GM21390 (cell line): ENCODE data around the gene TXLNG.

ENCODE experiments used
- ATAC-seq: cut with Tn5 transposase; IDR thresholded peaks from one replicate; pipeline ENCODE4 v1.9.1; 2021; ENCODE audit not compliant: unreplicated experiment

The TXLNG gene

GRCh38 chrX:16785247-16786138 is 773 bp upstream of the TXLNG start:
- no peak for ATAC-seq

- ATAC-seq, result peak; percentile 18
Observed at GRCh38 chrX:16786791-16787735, 797 bp downstream of the TXLNG start.

- ATAC-seq, result no peak
Observed at GRCh38 chrX:16788477-16788876, 2.2 kb downstream of the TXLNG start.

GRCh38 chrX:16796298-16796697 is 10.0 kb downstream of the TXLNG start:
- no peak for ATAC-seq

GRCh38 chrX:16797358-16797757 is 11.1 kb downstream of the TXLNG start:
- ATAC-seq, result no peak

GRCh38 chrX:16797841-16798240 is 11.6 kb downstream of the TXLNG start:
- ATAC-seq, result no peak

GRCh38 chrX:16804923-16805464 is 18.7 kb downstream of the TXLNG start:
- ATAC-seq, result peak; percentile 75

- ATAC-seq, result no peak
Observed at GRCh38 chrX:16807548-16807947, 21.3 kb downstream of the TXLNG start.

GRCh38 chrX:16807976-16808542 is 21.8 kb downstream of the TXLNG start:
- ATAC-seq, result no peak

GRCh38 chrX:16814597-16814996 is 28.3 kb downstream of the TXLNG start:
- ATAC-seq, result no peak

- ATAC-seq, result no peak
Observed at GRCh38 chrX:16819634-16820033, 33.4 kb downstream of the TXLNG start.

- ATAC-seq, result no peak
Observed at GRCh38 chrX:16822723-16823122, 36.5 kb downstream of the TXLNG start.

GRCh38 chrX:16825264-16826035 is 39.2 kb downstream of the TXLNG start:
- ATAC-seq, result no peak

GRCh38 chrX:16826207-16826606 is 39.9 kb downstream of the TXLNG start:
- no peak for ATAC-seq

- no peak for ATAC-seq
Observed at GRCh38 chrX:16827225-16827624, 41.0 kb downstream of the TXLNG start.

GRCh38 chrX:16828124-16828908 is 42.0 kb downstream of the TXLNG start:
- no peak for ATAC-seq

- no peak for ATAC-seq
Observed at GRCh38 chrX:16832301-16832700, 46.0 kb downstream of the TXLNG start.

GRCh38 chrX:16834806-16835205 is 48.5 kb downstream of the TXLNG start:
- no peak for ATAC-seq

GRCh38 chrX:16836371-16836770 is 50.1 kb downstream of the TXLNG start:
- ATAC-seq, result no peak
